Cardiac muscle cell (in vitro differentiated cells and primary cell): Measurements from ENCODE around the gene C16orf96. TPM values are rescaled to one million over a fixed set of nuclear protein-coding genes. Genes with fewer than 3 reads are reported as not detected.

Experiments
- DNase-seq, 2 donors: peaks; one replicate each; pipeline versions ENCODE4 v3.0.0 to v3.0.0-alpha.2; 2010 to 2017; ENCODE audit warnings: low read depth in 1 of 2, low spot score in 1 of 2
- H3K27ac ChIP-seq: fragments of 200-600 bp; sonication (generic); 2 replicates; pipeline ENCODE4 v1.5.1; 2016
- H3K27me3 ChIP-seq: fragments of 200-600 bp; sonication (generic); 2 replicates; pipeline ENCODE4 v1.6.0; 2016; ENCODE audit warnings: control low read depth
- H3K36me3 ChIP-seq: fragments of 200-600 bp; sonication (generic); 2 replicates; pipeline ENCODE4 v1.5.1; 2016; ENCODE audit warnings: control low read depth
- H3K4me1 ChIP-seq: fragments of 200-600 bp; sonication (generic); 2 replicates; pipeline ENCODE4 v1.8.1; 2017; ENCODE audit warnings: low read depth, mild to moderate bottlenecking, mixed run types
- H3K4me3 ChIP-seq: fragments of 200-600 bp; sonication (generic); 2 replicates; pipeline ENCODE4 v1.5.1; 2016; ENCODE audit warnings: mild to moderate bottlenecking
- H3K9me3 ChIP-seq: fragments of 200-600 bp; sonication (generic); 2 replicates; pipeline ENCODE4 v1.5.1; 2017; ENCODE audit warnings: low read depth, mild to moderate bottlenecking, control low read depth
- CTCF ChIP-seq: IDR thresholded peaks from 2 replicates; pipeline ENCODE4 v1.5.1; 2012; ENCODE audit warnings: low read depth, mild to moderate bottlenecking, low read length
- polyA plus RNA-seq: library from polyadenylated mRNA; unstranded; fragments of >200 nt; fragmentation: Nextera tagmentation; extraction: Ambion mirVana; gene quantifications from 2 replicates; pipeline ENCODE4 v1.2.1, GENCODE V29; 2016
- total RNA-seq: library from RNA; depleted of rRNA; stranded (reverse); fragments of >200 nt; gene quantifications from 2 replicates; pipeline ENCODE4 v1.2.3, GENCODE V29; 2016

The C16orf96 gene
- total and polyA plus RNA-seq, 2 experiments from 2014 or later, result 0.39 to 3.6 TPM

GRCh38 chr16:4617880-4618279 lies 61.7 kb downstream of the C16orf96 start:
- Histone ChIP-seq H3K27ac (peak overlapping the region; percentile 99), H3K9me3 (no peaks in the 10 kb centered on the region), H3K4me3 (no peak overlapping the region), H3K36me3 (no peaks in the 10 kb centered on the region), H3K27me3 (no peaks in the 10 kb centered on the region), H3K4me1 (peaks cover 9% of the 10 kb centered on the region)
- TF ChIP-seq CTCF, result no peak
- no peak for DNase-seq

- Histone ChIP-seq H3K27me3 (no peaks in the 10 kb centered on the region), H3K27ac (peak overlapping the region; percentile 99), H3K9me3 (no peaks in the 10 kb centered on the region), H3K36me3 (no peaks in the 10 kb centered on the region), H3K4me3 (no peak overlapping the region), H3K4me1 (peaks cover 9% of the 10 kb centered on the region)
- DNase-seq, result no peak
- TF ChIP-seq CTCF, result no peak
Measured at GRCh38 chr16:4618645-4619418, 62.7 kb downstream of the C16orf96 start.

- Histone ChIP-seq H3K36me3 (no peaks in the 10 kb centered on the region), H3K9me3 (no peaks in the 10 kb centered on the region), H3K27me3 (no peaks in the 10 kb centered on the region), H3K27ac (no peak overlapping the region), H3K4me1 (peaks cover 5% of the 10 kb centered on the region), H3K4me3 (no peak overlapping the region)
- no peak for DNase-seq
- no peak for TF ChIP-seq CTCF
Measured at GRCh38 chr16:4623593-4623992, 67.5 kb downstream of the C16orf96 start.

GRCh38 chr16:4624015-4624826 lies 68.1 kb downstream of the C16orf96 start, which contains the start of gene MGRN1:
MGRN1 (plus strand) TSS chr16:4624826; CDS start chr16:4624961, 135 bp downstream.
- peak within 1 kb of the TSS; percentile 74 for H3K4me3 ChIP-seq
- H3K36me3 ChIP-seq, result no peaks in the 10 kb centered on the region
- peak; percentile 98 for TF ChIP-seq CTCF
- peak within 1 kb of the TSS; percentile 96 for H3K27ac ChIP-seq
- no peaks in the 10 kb centered on the region for H3K27me3 ChIP-seq
- peak; percentile 98 for DNase-seq
- H3K4me1 ChIP-seq, result peaks cover 5% of the 10 kb centered on the region
- no peaks in the 10 kb centered on the region for H3K9me3 ChIP-seq

- Histone ChIP-seq H3K9me3 (no peaks in the 10 kb centered on the region), H3K4me1 (peaks cover 5% of the 10 kb centered on the region), H3K36me3 (no peaks in the 10 kb centered on the region), H3K4me3 (peak overlapping the region; percentile 74), H3K27me3 (no peaks in the 10 kb centered on the region), H3K27ac (peak overlapping the region; percentile 96)
- peak; percentile 61 to 68 for DNase-seq
- no peak for TF ChIP-seq CTCF
Measured at GRCh38 chr16:4624827-4625559, 68.9 kb downstream of the C16orf96 start.
